Measurements from ENCODE around the gene TLE5.

DNA sequence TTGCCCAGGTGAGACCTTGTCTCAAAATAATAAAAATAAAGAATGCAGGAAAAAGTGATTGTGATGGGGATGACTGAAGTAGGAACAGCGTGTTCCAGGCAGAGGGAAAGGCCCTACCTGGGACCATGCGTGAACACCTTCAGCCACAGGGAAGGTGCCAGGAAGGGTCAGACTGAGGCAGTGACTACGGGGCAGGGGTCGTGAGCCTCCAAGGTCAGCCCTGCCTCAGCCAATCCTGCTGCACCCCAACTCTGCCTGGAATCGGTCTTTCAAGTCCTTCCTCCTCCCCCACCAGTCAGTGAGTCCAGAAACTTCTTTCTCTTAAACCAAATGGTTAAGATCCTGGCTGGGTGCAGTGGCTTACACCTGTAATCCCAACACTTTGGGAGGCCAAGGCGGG, 17.1 kb downstream of the TLE5 start:
- TF ChIP-seq, protein P1, sequence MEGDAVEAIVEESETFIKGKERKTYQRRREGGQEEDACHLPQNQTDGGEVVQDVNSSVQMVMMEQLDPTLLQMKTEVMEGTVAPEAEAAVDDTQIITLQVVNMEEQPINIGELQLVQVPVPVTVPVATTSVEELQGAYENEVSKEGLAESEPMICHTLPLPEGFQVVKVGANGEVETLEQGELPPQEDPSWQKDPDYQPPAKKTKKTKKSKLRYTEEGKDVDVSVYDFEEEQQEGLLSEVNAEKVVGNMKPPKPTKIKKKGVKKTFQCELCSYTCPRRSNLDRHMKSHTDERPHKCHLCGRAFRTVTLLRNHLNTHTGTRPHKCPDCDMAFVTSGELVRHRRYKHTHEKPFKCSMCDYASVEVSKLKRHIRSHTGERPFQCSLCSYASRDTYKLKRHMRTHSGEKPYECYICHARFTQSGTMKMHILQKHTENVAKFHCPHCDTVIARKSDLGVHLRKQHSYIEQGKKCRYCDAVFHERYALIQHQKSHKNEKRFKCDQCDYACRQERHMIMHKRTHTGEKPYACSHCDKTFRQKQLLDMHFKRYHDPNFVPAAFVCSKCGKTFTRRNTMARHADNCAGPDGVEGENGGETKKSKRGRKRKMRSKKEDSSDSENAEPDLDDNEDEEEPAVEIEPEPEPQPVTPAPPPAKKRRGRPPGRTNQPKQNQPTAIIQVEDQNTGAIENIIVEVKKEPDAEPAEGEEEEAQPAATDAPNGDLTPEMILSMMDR (IDR thresholded peaks at IDR 0.05), result no peak
- TF ChIP-seq POLR2A (IDR thresholded peaks at IDR 0.05), result no peak
- TF ChIP-seq EP300 (IDR thresholded peaks at IDR 0.05), result no peak
- no peak for TF ChIP-seq POLR2AphosphoS5 (IDR thresholded peaks at IDR 0.05)

All from stomach (tissue), 4 donors.